ENCODE data around the gene WDR89. TPM values are rescaled to one million over a fixed set of nuclear protein-coding genes. Genes with fewer than 3 reads are reported as not detected.

The WDR89 gene
- total RNA-seq, 4 donors from 2014 or later: 20.3 to 36.4 (median 32.1) TPM

DNA sequence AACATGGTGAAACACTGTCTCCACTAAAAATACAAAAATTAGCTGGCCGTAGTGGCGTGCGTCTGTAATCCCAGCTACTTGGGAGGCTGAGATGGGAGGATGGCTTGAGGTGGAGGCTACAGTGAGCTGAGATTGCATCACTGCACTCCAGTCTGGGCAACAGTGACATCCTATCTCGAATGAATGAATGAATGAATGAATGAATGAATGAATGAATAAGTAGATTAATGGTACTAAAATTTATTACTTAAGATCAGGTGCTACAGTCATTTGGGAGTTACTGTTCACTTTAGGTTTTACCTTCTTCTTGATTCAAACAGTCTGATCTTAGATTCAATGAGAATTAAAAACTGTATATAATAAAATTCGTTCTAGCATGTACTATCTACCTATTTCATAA lies 31.6 kb upstream of the WDR89 start:
- intact Hi-C loops (cut with DNase I; ENCODE audit: low total_unique reads): no loop called here
- Histone ChIP-seq H3K4me3 (no peak overlapping the region), H3K4me1 (no peaks in the 10 kb centered on the region), H3K27ac (no peak overlapping the region), H3K27me3 (no peaks in the 10 kb centered on the region), H3K36me3 (no peaks in the 10 kb centered on the region), H3K9me3 (no peaks in the 10 kb centered on the region)
- DNase-seq: no peak
- no peak for TF ChIP-seq POLR2A (IDR thresholded peaks at IDR 0.05)
- TF ChIP-seq, protein P1, sequence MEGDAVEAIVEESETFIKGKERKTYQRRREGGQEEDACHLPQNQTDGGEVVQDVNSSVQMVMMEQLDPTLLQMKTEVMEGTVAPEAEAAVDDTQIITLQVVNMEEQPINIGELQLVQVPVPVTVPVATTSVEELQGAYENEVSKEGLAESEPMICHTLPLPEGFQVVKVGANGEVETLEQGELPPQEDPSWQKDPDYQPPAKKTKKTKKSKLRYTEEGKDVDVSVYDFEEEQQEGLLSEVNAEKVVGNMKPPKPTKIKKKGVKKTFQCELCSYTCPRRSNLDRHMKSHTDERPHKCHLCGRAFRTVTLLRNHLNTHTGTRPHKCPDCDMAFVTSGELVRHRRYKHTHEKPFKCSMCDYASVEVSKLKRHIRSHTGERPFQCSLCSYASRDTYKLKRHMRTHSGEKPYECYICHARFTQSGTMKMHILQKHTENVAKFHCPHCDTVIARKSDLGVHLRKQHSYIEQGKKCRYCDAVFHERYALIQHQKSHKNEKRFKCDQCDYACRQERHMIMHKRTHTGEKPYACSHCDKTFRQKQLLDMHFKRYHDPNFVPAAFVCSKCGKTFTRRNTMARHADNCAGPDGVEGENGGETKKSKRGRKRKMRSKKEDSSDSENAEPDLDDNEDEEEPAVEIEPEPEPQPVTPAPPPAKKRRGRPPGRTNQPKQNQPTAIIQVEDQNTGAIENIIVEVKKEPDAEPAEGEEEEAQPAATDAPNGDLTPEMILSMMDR (IDR thresholded peaks at IDR 0.05): no peak

DNA sequence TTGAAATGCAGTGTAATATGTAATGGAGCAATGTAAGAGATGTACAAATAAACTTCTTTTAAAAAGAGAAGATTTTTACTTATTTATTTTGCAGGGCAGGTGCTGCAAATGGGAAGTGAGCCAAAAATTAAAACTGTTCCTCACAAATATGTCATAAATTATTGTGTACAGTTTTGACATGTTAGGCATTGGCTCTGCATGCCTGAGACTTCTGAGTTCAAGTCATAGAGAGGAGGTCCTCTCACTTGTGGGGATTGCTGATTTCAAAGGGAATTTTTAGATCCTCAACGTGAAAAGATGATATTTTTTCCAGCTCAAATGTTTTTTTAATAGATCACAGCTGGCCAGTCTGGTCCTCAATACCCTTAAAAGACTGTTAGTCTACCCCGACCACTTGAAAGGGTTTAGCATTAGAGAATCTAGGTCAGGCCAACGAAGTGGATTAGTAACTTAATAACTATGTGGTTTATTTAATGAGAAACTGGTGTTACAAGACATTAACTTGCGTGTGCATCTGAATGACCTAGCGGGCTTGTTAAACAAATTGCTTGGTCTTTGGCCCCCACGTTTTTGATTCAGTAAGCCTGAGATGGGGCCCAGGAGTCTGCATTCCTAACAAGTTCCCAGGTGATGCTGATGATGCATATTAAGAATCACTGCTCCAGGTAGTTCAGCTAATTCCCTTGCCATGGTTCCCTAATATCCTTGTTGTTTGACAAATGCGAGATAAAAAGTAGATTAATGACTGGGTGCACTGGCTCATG lies 30.9 kb upstream of the WDR89 start:
- DNase-seq: no peak
- no peaks in the 10 kb centered on the region for H3K27me3 ChIP-seq
- no peaks in the 10 kb centered on the region for H3K9me3 ChIP-seq
- H3K27ac ChIP-seq: no peak overlapping the region
- no peaks in the 10 kb centered on the region for H3K36me3 ChIP-seq
- TF ChIP-seq POLR2A (IDR thresholded peaks at IDR 0.05): no peak
- TF ChIP-seq, protein P1 (IDR thresholded peaks at IDR 0.05): no peak
- intact Hi-C loops (cut with DNase I; ENCODE audit: low total_unique reads): no loop called here
- H3K4me3 ChIP-seq: no peak overlapping the region
- no peaks in the 10 kb centered on the region for H3K4me1 ChIP-seq

DNA sequence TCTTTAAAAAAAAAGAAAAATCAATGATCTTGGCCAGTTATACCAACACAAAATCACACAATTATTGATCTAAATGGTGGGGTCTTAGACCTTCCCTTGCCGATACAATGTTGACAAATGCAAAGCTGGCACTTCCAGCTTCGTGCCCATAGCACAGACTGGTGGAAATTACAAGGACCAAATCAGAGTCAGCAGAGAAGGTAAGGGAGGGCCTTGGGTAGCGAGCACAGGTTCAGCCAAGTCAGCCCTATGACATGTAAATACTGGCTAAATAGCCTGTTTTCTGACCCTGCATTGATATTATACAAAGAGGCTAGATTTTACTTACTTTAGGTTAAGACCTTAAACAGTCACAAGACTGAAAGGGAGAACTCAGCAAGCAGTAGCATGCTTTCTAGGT lies 30.3 kb upstream of the WDR89 start:
- Histone ChIP-seq H3K4me3 (no peak overlapping the region), H3K27me3 (no peaks in the 10 kb centered on the region), H3K36me3 (no peaks in the 10 kb centered on the region), H3K4me1 (no peaks in the 10 kb centered on the region), H3K27ac (no peak overlapping the region), H3K9me3 (no peaks in the 10 kb centered on the region)
- TF ChIP-seq, protein P1 (IDR thresholded peaks at IDR 0.05): no peak
- TF ChIP-seq POLR2A (IDR thresholded peaks at IDR 0.05): no peak
- intact Hi-C loops (cut with DNase I; ENCODE audit: low total_unique reads): no loop called here
- DNase-seq: no peak

DNA sequence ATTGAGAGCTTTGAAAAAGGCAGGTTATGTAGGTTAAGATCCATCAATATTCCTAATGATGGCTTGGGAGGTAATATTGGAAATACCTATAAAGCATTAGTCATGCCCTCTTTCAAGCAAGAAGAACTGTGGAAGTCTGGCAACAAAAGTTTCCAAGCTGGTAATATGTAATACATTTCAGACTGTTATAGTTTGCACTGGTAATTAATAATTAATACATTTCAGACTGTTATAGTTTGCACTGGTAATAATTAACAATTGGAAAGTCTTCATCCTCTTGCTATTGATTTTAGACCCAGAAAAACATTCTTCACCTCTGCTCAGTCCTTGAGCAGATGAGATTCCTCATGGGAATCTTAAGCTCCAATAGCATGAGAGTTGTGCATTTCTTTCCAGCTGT lies 29.0 kb upstream of the WDR89 start:
- intact Hi-C loops (cut with DNase I; ENCODE audit: low total_unique reads): no loop called here
- Histone ChIP-seq H3K9me3 (no peaks in the 10 kb centered on the region), H3K36me3 (no peaks in the 10 kb centered on the region), H3K4me1 (no peaks in the 10 kb centered on the region), H3K27me3 (no peaks in the 10 kb centered on the region), H3K27ac (no peak overlapping the region), H3K4me3 (no peak overlapping the region)
- no peak for DNase-seq
- TF ChIP-seq, protein P1 (IDR thresholded peaks at IDR 0.05): no peak
- TF ChIP-seq POLR2A (IDR thresholded peaks at IDR 0.05): no peak

DNA sequence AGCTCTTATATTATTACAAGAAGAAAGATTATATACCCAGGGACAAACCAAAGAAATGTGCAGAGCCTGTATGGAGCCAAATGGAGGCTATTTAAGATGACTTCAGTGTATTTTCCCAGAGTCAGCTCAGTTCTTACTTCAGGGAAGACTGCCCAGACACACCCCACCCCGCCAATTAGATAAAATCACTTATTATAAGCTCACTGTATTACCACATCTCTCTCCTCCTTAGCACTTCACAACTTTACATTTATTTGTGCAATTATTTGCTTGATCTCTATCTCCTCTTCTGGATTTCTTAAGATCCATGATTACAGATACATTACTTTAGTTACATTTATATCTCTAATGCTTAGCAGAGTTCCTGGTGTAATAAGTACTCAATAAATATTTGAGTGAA lies 24.7 kb upstream of the WDR89 start:
- no peak overlapping the region for H3K4me3 ChIP-seq
- no peaks in the 10 kb centered on the region for H3K27me3 ChIP-seq
- DNase-seq: no peak
- intact Hi-C loops (cut with DNase I; ENCODE audit: low total_unique reads): no loop called here
- no peaks in the 10 kb centered on the region for H3K9me3 ChIP-seq
- no peaks in the 10 kb centered on the region for H3K36me3 ChIP-seq
- H3K27ac ChIP-seq: no peak overlapping the region
- no peaks in the 10 kb centered on the region for H3K4me1 ChIP-seq
- no peak for TF ChIP-seq POLR2A (IDR thresholded peaks at IDR 0.05)
- TF ChIP-seq, protein P1 (IDR thresholded peaks at IDR 0.05): no peak

All from uterus (tissue), 4 donors.